Measurements from ENCODE around the gene DFFA.

DNA sequence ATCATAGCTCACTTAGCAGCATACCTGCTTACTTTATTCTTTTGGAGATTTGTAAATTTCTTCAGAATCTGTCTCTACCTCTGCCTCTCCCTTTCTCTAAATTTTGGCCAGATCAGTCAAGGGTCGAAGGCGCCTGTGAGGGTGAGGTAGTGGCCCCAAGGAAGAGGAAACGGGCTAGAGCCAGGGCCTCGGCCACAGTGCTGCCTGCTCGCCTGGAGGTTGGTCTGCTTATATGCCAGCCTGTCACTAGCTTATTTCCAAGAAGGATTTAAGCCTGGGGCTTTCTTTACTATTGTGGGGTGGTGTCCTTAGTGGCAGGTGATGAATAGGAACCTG lies 22.1 kb upstream of the DFFA start:
- TF ChIP-seq, protein P1, sequence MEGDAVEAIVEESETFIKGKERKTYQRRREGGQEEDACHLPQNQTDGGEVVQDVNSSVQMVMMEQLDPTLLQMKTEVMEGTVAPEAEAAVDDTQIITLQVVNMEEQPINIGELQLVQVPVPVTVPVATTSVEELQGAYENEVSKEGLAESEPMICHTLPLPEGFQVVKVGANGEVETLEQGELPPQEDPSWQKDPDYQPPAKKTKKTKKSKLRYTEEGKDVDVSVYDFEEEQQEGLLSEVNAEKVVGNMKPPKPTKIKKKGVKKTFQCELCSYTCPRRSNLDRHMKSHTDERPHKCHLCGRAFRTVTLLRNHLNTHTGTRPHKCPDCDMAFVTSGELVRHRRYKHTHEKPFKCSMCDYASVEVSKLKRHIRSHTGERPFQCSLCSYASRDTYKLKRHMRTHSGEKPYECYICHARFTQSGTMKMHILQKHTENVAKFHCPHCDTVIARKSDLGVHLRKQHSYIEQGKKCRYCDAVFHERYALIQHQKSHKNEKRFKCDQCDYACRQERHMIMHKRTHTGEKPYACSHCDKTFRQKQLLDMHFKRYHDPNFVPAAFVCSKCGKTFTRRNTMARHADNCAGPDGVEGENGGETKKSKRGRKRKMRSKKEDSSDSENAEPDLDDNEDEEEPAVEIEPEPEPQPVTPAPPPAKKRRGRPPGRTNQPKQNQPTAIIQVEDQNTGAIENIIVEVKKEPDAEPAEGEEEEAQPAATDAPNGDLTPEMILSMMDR (IDR thresholded peaks at IDR 0.05; ENCODE audit: poor library complexity), result no peak
- TF ChIP-seq EZH2 (IDR thresholded peaks at IDR 0.05; ENCODE audit: borderline replicate concordance), result no peak
- no peak for TF ChIP-seq EZH2phosphoT487 (IDR thresholded peaks at IDR 0.05; ENCODE audit: low read depth, severe bottlenecking, unreplicated experiment)
